Measurements from ENCODE around the gene CHAT.

CHAT gene

DNA sequence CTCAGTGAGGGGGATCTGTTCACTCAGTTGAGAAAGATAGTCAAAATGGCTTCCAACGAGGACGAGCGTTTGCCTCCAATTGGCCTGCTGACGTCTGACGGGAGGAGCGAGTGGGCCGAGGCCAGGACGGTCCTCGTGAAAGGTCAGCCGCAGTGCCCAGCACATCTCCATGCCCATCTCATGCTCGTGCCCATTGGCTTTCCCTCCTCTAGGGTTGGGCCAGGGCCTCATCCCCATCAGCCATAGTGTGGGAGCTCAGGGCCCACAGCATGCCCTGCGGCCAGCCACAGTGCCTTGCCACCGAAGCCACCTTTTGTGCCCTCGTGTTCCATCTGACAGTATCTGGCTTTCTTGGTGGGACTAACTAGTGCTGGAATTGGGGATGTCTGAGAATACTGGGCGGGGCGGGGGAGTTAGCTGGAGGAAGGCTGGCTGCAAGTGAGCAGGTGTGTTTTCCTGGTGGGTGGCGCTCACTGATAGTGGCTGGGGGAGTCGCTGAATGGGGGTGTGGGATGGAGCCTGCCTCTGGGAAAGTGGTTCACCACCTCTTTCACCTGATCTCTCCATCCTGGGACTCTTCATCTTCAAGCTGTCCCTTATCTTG is 13.9 kb downstream of the CHAT start:
- Histone ChIP-seq H3K27ac (no peak overlapping the region), H3K4me1 (ENCODE audit: control insufficient read depth in 1 of 2, insufficient read depth in 1 of 2, low read depth in 1 of 2, low read length in 1 of 2) (no peaks in the 10 kb centered on the region)
- TF ChIP-seq, protein P1, sequence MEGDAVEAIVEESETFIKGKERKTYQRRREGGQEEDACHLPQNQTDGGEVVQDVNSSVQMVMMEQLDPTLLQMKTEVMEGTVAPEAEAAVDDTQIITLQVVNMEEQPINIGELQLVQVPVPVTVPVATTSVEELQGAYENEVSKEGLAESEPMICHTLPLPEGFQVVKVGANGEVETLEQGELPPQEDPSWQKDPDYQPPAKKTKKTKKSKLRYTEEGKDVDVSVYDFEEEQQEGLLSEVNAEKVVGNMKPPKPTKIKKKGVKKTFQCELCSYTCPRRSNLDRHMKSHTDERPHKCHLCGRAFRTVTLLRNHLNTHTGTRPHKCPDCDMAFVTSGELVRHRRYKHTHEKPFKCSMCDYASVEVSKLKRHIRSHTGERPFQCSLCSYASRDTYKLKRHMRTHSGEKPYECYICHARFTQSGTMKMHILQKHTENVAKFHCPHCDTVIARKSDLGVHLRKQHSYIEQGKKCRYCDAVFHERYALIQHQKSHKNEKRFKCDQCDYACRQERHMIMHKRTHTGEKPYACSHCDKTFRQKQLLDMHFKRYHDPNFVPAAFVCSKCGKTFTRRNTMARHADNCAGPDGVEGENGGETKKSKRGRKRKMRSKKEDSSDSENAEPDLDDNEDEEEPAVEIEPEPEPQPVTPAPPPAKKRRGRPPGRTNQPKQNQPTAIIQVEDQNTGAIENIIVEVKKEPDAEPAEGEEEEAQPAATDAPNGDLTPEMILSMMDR (IDR thresholded peaks at IDR 0.05) = no peak

DNA sequence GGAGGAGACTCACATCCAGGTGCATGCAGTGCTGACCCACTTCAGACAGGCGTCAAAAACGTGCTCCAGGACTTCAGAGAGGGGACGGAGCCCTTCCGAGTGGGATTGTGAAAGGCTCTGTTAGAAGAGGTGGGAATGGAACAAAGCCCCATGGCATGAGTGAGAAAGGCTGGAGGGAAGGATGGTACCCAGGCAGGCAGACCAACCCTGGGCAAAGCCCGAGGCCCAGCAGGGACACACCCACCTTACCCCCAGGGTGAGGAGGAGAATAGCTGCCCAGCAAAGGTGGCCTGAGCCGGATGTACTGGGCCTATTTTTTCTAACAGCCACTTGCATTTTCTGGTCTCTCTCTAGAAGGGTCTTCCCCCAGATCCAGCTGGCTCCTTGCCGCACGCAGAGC is 14.8 kb downstream of the CHAT start:
- H3K36me3 ChIP-seq = no peaks in the 10 kb centered on the region
- H3K27me3 ChIP-seq = peaks cover 57% of the 10 kb centered on the region
- no peaks in the 10 kb centered on the region for H3K9me3 ChIP-seq
- no peak overlapping the region for H3K4me3 ChIP-seq (ENCODE audit: low read depth in 1 of 2, low read length in 1 of 2)
- no peaks in the 10 kb centered on the region for H3K4me1 ChIP-seq (ENCODE audit: control insufficient read depth in 1 of 2, insufficient read depth in 1 of 2, low read depth in 1 of 2, low read length in 1 of 2)
- TF ChIP-seq, protein P1 (IDR thresholded peaks at IDR 0.05) = no peak
- H3K27ac ChIP-seq = no peak overlapping the region

More for the DNA sequence above, 13.9 kb downstream of the CHAT start:
- peaks cover 55% of the 10 kb centered on the region for H3K27me3 ChIP-seq
- H3K9me3 ChIP-seq = no peaks in the 10 kb centered on the region
- no peaks in the 10 kb centered on the region for H3K36me3 ChIP-seq
- no peak overlapping the region for H3K4me3 ChIP-seq (ENCODE audit: low read depth in 1 of 2, low read length in 1 of 2)

DNA sequence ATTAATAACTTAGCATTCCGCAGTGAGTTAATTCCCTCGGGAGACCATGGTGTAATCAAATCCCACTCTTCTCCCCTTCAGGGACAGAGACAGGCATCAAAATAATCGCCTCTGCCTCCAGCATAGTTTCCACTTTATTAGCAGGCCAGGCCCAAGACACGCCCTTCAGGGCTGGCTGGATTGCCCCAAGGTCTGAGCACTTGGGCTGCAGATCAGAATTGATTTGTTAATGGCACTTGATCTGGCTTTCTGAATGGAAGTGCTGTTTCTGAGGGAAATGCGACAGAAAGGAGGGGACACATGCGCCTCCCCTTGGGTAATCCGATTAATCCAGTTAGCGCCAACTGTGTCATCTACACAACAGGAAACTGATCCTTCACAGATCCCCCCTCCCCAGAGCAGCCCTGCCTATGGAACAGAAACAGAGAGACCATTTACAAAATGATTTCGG is 15.6 kb downstream of the CHAT start:
- Histone ChIP-seq H3K27ac (no peak overlapping the region), H3K27me3 (peaks cover 57% of the 10 kb centered on the region), H3K4me3 (ENCODE audit: low read depth in 1 of 2, low read length in 1 of 2) (no peak overlapping the region), H3K36me3 (no peaks in the 10 kb centered on the region), H3K9me3 (no peaks in the 10 kb centered on the region), H3K4me1 (ENCODE audit: control insufficient read depth in 1 of 2, insufficient read depth in 1 of 2, low read depth in 1 of 2, low read length in 1 of 2) (no peaks in the 10 kb centered on the region)
- TF ChIP-seq, protein P1 (IDR thresholded peaks at IDR 0.05) = no peak

DNA sequence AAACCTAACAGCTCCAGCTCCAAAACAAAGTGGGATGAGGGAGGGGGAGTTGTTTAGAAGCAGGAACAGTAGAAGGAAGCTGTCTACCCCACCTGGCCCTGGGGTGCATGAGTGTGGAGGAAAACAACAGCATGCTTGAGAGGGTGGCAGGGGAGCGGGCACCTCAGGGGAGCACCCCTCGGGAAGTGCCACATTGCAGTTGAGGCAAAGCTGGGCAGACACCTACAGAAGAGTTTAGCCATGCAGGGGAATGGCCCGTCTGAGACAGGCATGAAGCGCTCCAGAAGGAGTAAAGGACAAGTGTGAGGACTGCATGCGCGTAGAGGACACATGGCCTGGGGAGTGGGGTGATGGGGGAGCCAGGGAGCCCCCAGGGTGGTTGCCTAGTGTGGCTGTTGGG is 18.1 kb downstream of the CHAT start:
- no peaks in the 10 kb centered on the region for H3K9me3 ChIP-seq
- H3K4me1 ChIP-seq (ENCODE audit: control insufficient read depth in 1 of 2, insufficient read depth in 1 of 2, low read depth in 1 of 2, low read length in 1 of 2) = no peaks in the 10 kb centered on the region
- H3K36me3 ChIP-seq = no peaks in the 10 kb centered on the region
- TF ChIP-seq, protein P1 (IDR thresholded peaks at IDR 0.05) = no peak
- H3K27me3 ChIP-seq = peaks cover 78% of the 10 kb centered on the region
- H3K27ac ChIP-seq = no peak overlapping the region
- no peak overlapping the region for H3K4me3 ChIP-seq (ENCODE audit: low read depth in 1 of 2, low read length in 1 of 2)

DNA sequence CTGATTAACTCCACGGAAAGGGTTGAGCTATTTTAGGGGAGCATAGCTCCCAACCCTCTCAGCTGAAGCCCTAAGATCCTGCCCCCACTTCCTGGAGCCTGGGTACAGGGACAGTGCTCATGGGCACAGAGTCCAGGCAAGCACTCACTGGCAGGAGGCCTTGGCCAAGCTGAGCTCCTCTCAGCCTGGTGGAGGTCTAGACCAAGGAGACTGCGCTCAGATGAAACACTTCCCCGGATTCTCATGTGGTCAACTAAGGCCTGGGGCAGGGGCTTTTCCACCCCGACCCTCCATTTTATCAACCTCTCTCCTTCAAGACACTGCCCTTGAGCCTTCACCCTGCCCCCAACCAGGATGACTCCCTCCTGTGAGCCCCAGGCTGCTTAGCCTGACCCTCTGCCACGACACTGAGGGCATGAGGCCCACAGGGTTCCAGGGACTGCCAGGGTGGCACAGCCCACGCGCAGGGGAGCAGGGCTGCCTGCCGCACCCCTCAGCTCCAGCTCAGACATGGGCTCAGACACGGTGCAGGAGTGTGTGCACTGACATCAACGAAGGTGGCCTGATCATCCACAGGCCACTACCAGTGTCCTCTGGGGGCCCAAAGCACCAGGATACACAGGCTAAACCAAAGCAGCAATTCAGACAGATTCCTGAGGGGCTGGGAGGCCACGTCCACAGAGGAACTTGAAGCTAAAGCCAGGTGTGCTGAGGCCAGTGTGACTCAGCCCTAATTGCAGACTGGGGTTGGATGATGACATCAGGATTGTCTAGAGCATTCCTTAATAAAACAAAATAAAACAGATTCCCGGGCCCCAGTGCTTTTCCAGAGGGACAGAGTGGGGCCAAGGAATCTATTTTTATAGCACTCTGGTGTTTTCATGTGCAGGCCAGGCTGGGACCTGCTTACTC is 18.8 kb downstream of the CHAT start:
- H3K36me3 ChIP-seq = no peaks in the 10 kb centered on the region

More for the DNA sequence above, 18.8 kb downstream of the CHAT start:
- TF ChIP-seq, protein P1 (IDR thresholded peaks at IDR 0.05) = no peak
- H3K9me3 ChIP-seq = no peaks in the 10 kb centered on the region
- no peaks in the 10 kb centered on the region for H3K4me1 ChIP-seq (ENCODE audit: control insufficient read depth in 1 of 2, insufficient read depth in 1 of 2, low read depth in 1 of 2, low read length in 1 of 2)
- no peak overlapping the region for H3K27ac ChIP-seq
- peaks cover 85% of the 10 kb centered on the region for H3K27me3 ChIP-seq
- H3K4me3 ChIP-seq (ENCODE audit: low read depth in 1 of 2, low read length in 1 of 2) = no peak overlapping the region
